ENCODE results near the gene MAMDC2.

Gene MAMDC2

GRCh38 chr9:70106571-70106970 lies 62.9 kb downstream of the MAMDC2 start:
- DNase-seq (ENCODE audit: low read depth, low spot score): no peak

DNA sequence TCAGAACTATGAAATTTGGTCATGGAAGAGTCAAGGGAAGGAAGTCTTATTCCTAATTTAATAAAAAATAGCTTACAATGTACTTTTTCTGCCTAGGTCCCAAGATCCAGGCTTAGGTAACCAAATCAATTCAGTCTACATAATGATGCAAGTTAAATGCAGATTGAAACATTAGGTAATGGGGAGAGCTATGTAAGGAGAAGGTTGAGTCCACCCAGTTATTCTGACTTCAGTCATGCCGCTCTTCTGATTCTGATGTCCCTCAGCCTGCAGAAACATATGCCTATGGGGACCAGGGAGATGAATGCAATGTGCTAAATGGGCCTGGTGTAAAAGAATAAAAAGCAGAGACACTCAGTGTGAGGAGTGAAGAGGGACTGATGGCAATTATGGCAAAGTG lies 63.9 kb downstream of the MAMDC2 start:
- no peak for DNase-seq (ENCODE audit: low read depth, low spot score)

DNA sequence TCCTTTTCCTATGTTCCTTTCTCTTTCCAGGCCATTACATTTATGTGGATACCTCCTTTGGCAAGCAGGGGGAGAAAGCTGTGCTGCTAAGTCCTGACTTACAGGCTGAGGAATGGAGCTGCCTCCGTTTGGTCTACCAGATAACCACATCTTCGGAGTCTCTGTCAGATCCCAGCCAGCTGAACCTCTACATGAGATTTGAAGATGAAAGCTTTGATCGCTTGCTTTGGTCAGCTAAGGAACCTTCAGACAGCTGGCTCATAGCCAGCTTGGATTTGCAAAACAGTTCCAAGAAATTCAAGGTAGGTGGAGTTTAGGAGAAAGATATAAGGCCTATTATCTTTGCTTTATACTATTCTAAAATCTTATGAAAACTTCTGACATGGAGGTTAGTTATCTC lies 64.5 kb downstream of the MAMDC2 start:
- DNase-seq (ENCODE audit: low read depth, low spot score): no peak

- no peak for DNase-seq (ENCODE audit: low read depth, low spot score)
These were observed 66.8 kb downstream of the MAMDC2 start for GRCh38 chr9:70110194-70111041.

DNA sequence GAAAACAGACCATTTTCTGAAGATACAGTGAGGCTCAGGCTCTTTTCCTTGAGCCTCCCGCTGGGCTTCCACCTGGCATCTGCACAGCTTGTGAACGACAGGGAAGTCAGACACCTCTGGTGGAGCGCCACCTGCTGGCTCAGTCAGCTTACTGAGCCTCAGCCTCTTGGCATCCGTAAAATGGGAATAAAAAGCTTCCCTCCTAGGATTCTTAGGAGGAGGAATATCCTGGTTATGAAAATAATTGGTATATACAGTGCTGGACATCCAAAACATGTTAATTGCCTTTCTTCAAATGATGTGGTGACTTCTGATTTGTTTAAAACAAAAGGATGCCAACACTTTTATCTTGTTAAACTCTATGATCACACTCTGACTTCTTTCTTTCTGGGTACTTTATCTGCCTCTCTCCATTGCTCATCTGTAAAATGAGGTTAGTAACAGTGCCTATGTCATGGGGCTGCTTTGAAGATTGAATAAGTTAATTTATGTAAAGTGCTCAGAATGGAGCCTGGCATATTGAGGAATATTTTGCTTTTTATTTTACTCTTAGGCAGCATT lies 67.5 kb downstream of the MAMDC2 start:
- peak; percentile 79 for DNase-seq (ENCODE audit: low read depth, low spot score)

DNA sequence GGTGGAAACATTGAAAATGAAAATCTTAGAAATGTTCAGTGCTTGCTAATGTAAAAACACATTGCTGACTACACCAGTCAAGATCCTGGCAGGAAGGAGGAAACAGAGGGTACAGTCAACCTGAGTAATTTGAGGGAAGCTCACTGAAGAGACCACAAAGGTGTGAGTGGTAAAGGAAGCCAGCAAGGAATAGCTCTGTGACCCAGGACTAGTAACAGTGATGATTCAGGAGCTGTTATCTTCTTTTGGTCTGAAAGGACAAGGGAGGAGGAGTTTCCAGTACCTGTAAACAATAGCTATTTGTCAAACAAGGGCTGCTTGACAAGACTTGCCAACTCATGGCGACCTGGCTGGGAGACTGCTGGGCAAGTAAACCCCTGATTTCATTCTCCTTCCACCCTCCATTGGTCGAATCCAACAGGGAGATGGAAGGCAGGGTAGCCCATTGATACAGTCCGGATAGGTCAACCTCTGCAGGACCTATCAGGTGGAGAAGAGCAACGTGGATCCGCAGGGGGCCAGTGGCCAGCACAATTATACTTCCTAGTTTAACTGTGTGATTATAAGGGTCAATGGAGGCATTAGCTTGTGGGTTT lies 68.1 kb downstream of the MAMDC2 start:
- DNase-seq (ENCODE audit: low read depth, low spot score): peak; percentile 10

DNA sequence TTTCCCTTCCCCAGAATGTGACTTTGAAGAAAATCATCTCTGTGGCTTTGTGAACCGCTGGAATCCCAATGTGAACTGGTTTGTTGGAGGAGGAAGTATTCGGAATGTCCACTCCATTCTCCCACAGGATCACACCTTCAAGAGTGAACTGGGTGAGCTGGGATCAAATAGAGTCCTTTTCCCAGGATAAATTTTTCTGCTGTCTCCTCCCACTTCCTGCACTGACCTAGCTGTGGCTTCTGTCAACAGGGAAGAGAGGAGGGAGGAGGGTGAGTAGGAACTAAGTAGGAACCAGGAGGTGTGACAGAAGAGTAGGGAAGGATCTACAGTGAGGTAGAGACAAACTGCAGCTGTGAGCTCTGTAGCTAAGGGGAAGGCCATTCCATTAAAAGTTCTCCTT lies 69.3 kb downstream of the MAMDC2 start:
- no peak for DNase-seq (ENCODE audit: low read depth, low spot score)

GRCh38 chr9:70113403-70114022 lies 69.9 kb downstream of the MAMDC2 start:
- DNase-seq (ENCODE audit: low read depth, low spot score): peak; percentile 61

DNA sequence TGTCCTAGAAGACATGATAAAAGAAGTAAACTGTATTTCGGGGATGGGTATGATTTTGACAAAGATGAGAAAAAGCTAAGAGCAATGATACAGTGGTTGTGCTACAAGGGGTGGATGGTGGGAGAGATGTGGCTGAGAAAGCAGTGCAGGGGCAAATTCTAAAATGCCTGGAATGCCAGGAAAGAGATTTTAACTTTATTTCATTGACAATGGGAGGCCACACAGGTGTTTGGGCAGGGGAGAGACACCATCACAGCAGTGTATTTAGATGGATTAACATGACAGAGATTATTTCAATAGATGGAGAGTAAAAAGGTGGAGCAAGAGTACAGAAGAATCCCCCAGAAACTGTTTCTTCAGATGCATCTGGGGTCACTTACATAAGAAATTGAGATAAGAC lies 71.2 kb downstream of the MAMDC2 start:
- DNase-seq (ENCODE audit: low read depth, low spot score): no peak

DNA sequence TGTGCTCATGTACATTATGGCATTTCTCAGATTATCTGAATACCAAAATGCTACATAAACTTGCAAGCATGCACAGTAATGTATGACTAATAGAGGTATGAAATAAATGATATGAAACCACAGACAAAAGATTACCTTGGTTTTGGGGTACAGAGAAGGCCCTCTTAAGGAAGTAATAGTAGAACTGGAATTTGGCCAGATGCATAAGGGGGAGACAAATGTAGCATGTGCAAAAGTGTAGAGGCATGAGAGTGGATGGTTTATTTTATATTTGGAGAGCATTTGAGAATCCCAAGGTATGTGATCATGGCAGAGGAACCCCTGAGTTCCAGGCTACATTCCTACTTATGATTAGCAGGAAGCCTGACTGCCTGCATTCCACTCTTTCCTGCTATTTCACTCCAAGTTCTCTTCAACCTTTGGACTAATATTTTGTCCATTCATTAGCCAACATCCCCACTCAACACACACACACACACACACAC lies 74.2 kb downstream of the MAMDC2 start:
- no peak for DNase-seq (ENCODE audit: low read depth, low spot score)

- no peak for DNase-seq (ENCODE audit: low read depth, low spot score)
These were observed 76.1 kb downstream of the MAMDC2 start for GRCh38 chr9:70119786-70120185.

- peak; percentile 69 for DNase-seq (ENCODE audit: low read depth, low spot score)
These were observed 77.3 kb downstream of the MAMDC2 start for GRCh38 chr9:70120834-70121510.

DNA sequence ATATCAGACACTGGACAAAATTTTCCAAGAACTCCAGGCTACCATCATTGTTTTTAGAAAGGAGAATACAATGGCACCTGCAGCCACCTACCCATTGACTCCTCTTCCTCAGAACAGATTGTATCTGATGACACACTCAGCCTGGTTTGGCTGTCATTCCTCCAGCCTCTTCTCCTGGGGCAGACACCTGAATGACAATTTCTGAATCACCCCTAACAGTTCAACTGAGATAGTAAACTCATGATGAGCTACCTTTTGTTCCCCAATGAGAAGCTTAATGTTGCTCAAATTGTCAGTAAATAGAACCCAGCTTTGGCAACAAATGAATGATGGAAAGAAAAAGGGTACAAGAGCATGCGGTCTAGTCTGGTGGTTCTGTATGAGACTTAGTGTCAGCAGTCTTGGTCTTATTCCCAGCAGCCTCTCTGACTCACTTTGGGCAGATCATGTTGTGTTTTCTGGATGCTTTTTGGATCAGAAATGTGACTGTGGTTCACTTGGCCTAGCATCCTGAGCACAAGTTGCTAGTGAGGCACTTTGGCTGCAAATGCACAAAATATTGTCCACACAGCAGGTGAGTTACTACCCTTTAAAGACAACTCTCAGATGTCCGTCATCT lies 78.3 kb downstream of the MAMDC2 start:
- no peak for DNase-seq (ENCODE audit: low read depth, low spot score)

- DNase-seq (ENCODE audit: low read depth, low spot score): no peak
These were observed 80.0 kb downstream of the MAMDC2 start for GRCh38 chr9:70123695-70124094.

DNA sequence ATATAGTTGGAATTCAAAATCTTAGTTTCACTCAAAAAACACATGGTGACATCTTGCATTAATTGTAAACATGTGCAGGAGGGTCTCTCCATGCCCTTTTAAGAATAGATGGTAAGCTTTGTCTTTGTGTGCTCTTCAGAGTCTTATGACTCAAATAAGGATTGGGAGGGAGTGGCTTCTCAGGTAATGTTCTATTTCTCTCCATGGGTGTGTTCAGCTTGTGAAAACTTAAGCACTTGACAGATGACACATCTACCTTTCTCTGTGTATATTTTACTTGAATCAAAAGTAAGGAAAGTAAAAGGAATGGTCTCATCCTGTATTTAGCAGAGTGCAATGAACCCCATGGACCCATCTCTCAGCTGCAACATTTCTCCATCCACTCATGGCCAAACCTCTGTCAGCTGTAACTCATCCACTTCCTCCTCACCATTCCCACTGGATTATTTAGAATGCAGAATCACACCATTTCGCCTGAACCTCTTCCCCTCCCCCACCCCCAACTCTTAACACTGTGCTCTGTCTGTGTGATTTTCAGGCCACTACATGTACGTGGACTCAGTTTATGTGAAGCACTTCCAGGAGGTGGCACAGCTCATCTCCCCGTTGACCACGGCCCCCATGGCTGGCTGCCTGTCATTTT lies 82.1 kb downstream of the MAMDC2 start:
- DNase-seq (ENCODE audit: low read depth, low spot score): no peak

DNA sequence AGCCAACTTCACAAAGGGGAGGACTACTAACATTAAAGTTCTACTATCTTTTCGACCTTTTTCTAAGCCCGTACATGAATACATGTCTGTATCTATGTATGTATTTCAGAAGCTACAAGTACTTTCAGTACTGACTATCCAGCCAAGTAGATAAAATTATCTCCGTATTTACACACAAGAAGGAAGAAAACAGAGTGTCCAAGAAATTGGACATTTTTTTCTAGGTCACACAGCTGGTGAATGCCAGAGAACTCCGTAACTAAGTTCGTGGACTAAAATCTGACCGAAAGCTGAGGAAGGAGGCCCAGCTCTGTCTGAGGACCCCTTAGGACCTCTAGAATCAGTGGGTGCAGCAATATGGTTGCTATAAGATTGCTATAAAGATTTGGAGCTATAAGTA lies 83.4 kb downstream of the MAMDC2 start:
- DNase-seq (ENCODE audit: low read depth, low spot score): no peak

DNA sequence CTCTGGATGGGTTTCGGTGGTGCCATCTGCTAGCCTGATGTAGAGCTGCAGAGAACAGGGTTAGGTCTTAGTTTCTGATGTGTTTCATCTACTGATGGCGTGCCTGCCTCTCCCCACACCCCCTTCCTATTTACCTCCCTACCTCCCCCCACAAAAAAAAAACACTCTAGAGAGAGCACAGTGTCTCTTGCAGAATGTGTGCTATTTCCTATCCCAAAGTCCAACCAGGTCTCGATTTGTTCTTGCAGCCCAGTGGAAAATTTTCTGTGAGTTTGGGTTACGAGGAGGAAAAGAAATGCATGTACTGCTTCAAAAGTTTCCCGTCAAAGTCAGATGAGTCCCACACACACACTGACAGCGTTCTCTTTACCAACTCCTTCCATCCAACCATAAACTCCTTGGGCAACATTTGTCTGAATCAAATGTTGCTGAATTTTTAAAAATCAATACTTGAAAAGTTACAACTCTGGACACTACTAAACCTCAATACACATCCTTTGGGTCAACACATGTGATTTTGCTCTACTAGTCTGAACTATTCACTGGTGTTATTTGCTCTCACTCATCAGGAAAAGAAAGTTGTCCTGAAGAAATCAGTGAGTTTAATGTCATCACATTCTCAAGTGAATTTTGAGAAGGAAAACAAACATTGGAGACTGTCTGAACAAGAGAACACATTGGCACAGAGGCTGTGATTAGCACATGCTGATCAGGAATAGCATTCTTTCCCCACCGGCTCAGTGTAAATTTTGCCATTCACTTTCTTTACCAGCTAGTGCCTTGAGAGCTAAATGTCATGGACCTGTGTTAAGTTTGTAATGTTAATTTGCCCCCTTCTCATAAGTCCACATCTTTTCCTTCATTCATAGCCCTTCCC lies 84.1 kb downstream of the MAMDC2 start:
- DNase-seq (ENCODE audit: low read depth, low spot score): no peak

- DNase-seq (ENCODE audit: low read depth, low spot score): no peak
These were observed 86.6 kb downstream of the MAMDC2 start for GRCh38 chr9:70130266-70130665.

GRCh38 chr9:70131296-70131695 lies 87.6 kb downstream of the MAMDC2 start:
- no peak for DNase-seq (ENCODE audit: low read depth, low spot score)
